GOT3 (cell line): ENCODE results near the gene RPRD1A.
A peak's percentile ranks its signal among the peaks of the same experiment; 100 is the strongest.
"Not testable (repeated sequence)": the region's sequence is repeated elsewhere in the genome, so short reads cannot be mapped to it uniquely, and the experiment has no call there.

Experiments used
- DNase-seq: peaks from one replicate; lab custom pipeline; 2025; ENCODE audit warnings: mixed read lengths; lab: John Stamatoyannopoulos, UW

The RPRD1A gene, protein sequence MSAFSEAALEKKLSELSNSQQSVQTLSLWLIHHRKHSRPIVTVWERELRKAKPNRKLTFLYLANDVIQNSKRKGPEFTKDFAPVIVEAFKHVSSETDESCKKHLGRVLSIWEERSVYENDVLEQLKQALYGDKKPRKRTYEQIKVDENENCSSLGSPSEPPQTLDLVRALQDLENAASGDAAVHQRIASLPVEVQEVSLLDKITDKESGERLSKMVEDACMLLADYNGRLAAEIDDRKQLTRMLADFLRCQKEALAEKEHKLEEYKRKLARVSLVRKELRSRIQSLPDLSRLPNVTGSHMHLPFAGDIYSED

GRCh38 chr18:36067055-36067957 lies at the start of gene RPRD1A:
Gene RPRD1A, minus strand, starts transcription at chr18:36067559. Its CDS starts 155 bp downstream, at chr18:36067404.
- peak; percentile 78 for DNase-seq

DNA sequence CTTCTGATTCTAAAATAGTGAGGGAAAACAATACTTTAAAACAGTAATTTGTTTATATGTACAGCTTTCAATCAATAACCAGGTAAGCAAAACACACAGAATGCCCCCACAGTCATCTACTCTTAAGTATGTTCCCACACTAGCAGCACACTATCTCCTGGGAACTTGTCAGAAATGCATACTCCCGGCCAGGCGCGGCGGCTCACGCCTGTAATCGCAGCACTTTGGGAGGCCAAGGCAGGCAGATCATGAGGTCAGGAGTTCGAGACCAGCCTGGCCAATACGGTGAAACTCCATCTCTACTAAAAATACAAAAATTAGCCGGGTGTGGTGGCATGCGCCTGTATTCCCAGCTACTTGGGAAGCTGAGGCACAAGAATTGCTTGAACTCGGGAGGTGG lies 49.4 kb upstream of the RPRD1A start:
- DNase-seq, result not testable (repeated sequence)

DNA sequence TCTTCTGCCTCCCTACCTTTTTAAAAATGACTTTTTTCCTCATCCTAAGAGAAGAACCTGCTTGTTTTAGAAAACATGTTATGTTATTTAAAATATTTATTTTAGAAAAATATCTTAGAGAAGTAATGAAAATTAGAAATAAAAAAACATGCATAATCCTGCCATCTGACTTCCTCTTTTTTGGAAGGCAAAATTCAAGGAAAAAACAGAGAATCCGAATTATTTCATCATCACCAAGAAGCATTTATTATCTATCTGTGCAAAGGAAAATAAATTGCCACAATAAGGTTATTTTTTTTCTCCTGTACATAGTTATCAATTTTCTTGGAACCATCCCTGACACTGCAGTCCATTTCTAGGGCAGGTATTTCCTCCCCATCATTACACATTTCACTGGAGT lies 47.4 kb upstream of the RPRD1A start:
- no peak for DNase-seq

DNA sequence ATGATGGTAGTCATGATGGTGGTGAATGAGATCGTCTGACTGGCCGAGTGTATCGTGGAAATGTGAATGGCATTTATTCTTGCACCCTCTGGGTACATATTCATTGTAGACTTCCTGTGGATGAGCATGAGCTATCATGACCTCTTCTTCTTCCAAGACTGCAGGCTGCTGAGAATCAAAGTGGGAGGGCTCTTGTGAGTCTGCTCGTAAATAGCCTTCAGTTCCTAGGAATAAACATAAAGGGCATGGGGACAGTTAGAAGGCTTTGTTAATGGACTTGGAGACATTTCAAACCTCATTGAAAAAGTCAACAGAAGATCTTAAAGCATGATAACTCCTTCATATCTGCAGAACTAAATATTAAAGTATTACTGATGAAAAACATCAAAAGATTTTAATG lies 46.9 kb upstream of the RPRD1A start:
- no peak for DNase-seq

DNA sequence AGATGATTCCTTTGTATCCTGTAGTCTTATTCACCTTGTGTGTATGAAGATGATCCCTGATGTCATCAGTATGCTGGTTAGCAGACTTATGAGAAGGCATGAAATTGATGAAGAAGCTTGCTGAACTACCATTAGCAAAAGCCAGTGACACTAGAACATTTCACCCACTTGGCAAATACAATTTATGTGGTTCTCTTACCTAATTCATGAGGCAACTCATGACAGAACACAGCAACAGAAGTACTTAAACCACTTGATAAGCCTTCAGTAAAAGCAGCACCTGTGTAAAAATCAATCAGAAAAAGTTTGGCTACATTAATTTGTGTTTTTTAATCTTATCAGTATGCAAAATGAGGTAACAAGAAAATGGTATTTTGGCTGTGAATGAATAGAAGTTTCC lies 44.9 kb upstream of the RPRD1A start:
- no peak for DNase-seq

- no peak for DNase-seq
These were observed 42.4 kb upstream of the RPRD1A start for GRCh38 chr18:36109737-36110136.

GRCh38 chr18:36108601-36109000 lies 41.2 kb upstream of the RPRD1A start:
- DNase-seq, result no peak

GRCh38 chr18:36108196-36108595 lies 40.8 kb upstream of the RPRD1A start:
- DNase-seq, result no peak

DNA sequence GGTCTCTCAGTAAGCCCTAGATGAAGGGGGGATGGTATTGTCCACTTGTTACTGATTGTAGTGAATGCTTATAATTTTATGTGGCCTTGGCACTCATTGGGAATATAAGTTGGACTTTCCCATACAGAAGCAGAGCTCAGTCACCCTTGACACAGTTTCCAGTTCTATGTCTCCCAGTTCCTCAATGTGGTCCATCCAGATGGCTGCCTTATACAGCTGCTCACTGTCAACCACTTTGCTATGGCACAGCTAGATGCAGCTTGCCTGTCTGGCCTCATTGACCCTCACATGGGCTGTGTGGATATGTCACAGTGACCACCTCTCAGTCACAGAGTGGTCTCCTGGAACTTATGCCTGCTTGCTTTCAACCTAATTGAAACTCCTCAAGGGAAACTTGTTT lies 40.1 kb upstream of the RPRD1A start:
- no peak for DNase-seq

DNA sequence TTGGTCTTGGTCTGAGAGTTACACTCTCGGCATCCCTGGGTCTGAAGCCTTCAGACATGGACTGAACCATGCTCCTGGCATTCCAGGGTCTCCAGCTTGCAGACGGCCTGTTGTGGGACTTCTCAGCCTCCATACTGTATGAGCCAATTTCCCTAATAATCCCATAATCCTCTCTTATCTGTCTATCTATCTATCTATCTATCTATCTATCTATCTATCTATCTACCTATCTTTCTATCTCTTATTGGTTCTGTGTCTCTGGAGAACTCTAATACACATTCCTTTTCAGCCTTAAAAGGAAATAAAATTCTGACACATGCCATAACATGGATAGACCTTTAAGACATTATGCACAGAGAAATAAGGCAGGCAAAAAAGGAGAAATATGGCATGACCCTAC lies 37.4 kb upstream of the RPRD1A start:
- DNase-seq, result no peak

DNA sequence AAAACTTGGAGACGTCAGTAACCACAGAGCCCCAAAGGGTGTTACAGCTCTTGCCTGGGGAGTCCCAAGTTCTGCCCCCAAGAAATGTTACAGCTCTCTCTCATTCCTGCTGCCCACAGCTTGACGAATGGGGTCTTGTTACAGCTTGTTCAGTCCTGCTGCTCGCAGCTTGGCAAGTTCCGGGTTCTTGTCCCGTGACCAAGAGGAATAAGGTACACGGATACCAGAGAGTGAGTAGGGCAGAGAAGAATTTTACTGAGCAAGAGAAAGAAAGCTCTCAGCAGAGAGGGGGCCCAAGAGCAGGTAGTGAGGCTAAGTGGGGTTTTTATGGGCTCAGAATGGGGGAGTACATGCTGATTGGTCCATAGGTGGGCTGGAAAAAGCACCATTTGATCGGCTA lies 34.6 kb upstream of the RPRD1A start:
- no peak for DNase-seq

GRCh38 chr18:36099311-36099710 lies 32.0 kb upstream of the RPRD1A start:
- DNase-seq, result no peak

DNA sequence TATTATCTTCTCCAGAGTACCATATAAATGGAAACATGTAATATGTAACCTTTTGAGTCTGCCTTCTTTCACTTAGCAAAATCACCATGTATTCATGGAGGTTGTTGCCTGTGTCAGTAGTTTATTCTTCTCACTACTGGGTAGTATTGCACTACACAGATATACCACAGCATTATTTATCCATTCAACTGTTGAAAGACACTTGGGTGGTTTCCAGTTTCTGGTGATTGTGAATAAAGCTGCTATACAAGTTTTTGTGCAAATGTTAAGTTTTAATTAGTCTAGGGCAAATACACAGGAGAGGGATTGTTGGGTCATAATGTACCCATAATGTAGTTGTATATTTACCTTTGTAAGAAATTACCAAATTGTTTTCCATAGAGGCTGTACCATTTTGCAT lies 29.6 kb upstream of the RPRD1A start:
- no peak for DNase-seq

GRCh38 chr18:36095936-36096519 lies 28.7 kb upstream of the RPRD1A start:
- DNase-seq, result no peak

DNA sequence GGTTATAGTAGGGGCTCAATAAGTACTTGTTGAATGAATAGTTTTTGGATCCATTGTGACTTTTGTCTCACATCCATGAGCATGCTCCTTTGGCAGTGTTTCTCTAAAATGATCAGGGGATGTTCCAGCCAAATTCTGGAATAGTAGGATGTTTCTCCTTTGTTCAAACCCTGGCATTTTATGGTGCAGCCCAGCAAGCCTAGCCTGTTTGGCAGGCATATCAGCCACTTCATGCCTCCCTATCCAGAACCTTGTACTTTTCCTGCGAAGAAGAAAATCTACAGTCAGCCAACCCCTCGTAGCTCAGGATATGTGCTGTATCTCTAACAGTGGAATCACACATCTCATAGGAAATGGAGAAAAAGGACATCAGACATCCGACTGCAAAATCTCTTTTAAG lies 27.1 kb upstream of the RPRD1A start:
- DNase-seq, result no peak

DNA sequence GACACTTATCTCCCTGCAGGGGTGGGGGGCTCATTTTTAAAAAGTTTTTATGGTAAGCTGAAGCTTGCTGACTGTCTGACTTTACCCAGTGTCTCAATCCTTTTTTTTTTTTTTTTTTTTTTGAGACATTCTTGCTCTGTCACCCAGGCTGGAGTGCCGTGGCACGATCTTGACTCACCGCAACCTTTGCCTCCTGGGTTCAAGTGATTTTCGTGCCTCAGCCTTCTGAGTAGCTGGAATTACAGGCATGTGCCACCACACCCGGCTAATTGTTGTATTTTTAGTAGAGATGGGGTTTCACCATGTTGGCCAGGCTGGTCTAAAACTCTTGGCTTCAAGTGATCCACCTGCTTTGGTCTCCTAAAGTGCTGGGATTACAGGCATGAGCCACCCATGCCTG lies 24.8 kb upstream of the RPRD1A start:
- not testable (repeated sequence) for DNase-seq

GRCh38 chr18:36089001-36089400 lies 21.6 kb upstream of the RPRD1A start:
- no peak for DNase-seq

DNA sequence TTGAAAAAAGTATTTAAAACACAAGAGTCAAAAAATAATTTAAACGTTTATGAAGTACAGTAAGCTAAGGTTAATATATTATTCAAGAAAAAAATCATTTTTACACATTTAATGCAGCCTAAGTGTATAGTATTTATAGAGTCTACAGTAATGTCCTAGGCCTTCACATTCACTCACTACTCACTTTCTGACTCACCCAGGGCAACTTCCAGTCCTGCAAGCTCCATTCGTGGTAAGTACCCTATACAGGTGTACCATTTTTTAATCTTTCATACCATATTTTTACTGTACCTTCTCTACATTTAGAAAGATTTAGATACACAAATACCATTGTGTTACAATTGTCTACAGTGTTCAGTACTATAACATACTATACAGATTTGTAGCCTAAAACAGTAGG lies 20.9 kb upstream of the RPRD1A start:
- no peak for DNase-seq

GRCh38 chr18:36086186-36086585 lies 18.8 kb upstream of the RPRD1A start:
- no peak for DNase-seq

DNA sequence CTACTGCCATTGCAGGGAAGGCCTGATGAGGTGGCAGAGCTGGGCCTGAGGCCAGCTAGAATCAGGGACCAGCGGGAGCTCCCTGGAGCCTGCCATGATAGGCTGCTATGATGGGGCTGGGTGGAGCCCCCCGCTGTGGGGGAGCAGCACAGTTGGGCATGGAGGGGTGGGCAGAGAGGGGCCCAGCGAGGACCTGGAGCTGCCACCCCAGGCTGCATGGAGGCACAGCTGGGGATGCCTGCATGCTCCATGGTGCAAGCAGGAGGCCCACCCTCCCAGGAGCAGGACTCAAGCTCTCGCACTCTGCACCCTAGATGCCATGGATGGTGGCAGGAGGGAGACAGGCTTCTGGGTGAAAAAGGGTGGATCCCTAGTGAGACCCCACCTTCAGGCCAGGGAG lies 17.8 kb upstream of the RPRD1A start:
- DNase-seq, result no peak

- DNase-seq, result no peak
These were observed 16.4 kb upstream of the RPRD1A start for GRCh38 chr18:36083729-36084128.

GRCh38 chr18:36081118-36081517 lies 13.8 kb upstream of the RPRD1A start:
- not testable (repeated sequence) for DNase-seq
